Omental fat pad (tissue), 4 donors: ENCODE results near the gene SMAD1. TPM values are rescaled to one million over a fixed set of nuclear protein-coding genes. Genes with fewer than 3 reads are reported as not detected.

Experiments
- ATAC-seq: fragments of 150-250 bp; one replicate; pipeline ENCODE4 v1.9.1; 2016; ENCODE audit warnings: mild to moderate bottlenecking, moderate library complexity; ENCODE audit not compliant: low FRiP score
- DNase-seq: peaks from one replicate; pipeline ENCODE4 v3.0.0-alpha.2; 2019; ENCODE audit warnings: low spot score
- CTCF ChIP-seq, 3 donors: fragments of 450-650 bp; IDR thresholded peaks; one replicate each; pipeline ENCODE4 v1.5.1; 2016 to 2017; ENCODE audit warnings: antibody characterized with exemption in 3 of 3, mild to moderate bottlenecking in 3 of 3, moderate library complexity in 2 of 3
- total RNA-seq, 4 donors: library from RNA; depleted of rRNA; stranded (reverse); fragments of >200 nt; gene quantifications; one replicate each; pipeline ENCODE4 v1.1.0, GENCODE V29; 2016

SMAD1 gene
- total RNA-seq, 4 donors from 2014 or later, result 13.9 to 59.4 (median 17.3) TPM

- ATAC-seq, result no peak
- TF ChIP-seq CTCF (IDR thresholded peaks at IDR 0.05), result no peak
- DNase-seq, result no peak
Observed at GRCh38 chr4:145496292-145496691, 14.6 kb downstream of the SMAD1 start.

- TF ChIP-seq CTCF (IDR thresholded peaks at IDR 0.05), result no peak
- no peak for ATAC-seq
- no peak for DNase-seq
Observed at GRCh38 chr4:145497199-145498149, 15.8 kb downstream of the SMAD1 start.

- ATAC-seq, result no peak
- TF ChIP-seq CTCF (IDR thresholded peaks at IDR 0.05), result no peak
- no peak for DNase-seq
Observed at GRCh38 chr4:145498430-145498829, 16.8 kb downstream of the SMAD1 start.

- no peak for ATAC-seq
- no peak for TF ChIP-seq CTCF (IDR thresholded peaks at IDR 0.05)
- no peak for DNase-seq
Observed at GRCh38 chr4:145501051-145501660, 19.5 kb downstream of the SMAD1 start.

GRCh38 chr4:145502809-145503208, 21.2 kb downstream of the SMAD1 start:
- ATAC-seq (no peak), DNase-seq (no peak)
- TF ChIP-seq CTCF (IDR thresholded peaks at IDR 0.05), result no peak

- no peak for TF ChIP-seq CTCF (IDR thresholded peaks at IDR 0.05)
- ATAC-seq (no peak), DNase-seq (no peak)
Observed at GRCh38 chr4:145503486-145504072, 21.9 kb downstream of the SMAD1 start.
